MCF 10A (cell line): ENCODE results near the gene FCHSD2. TPM values are rescaled to one million over a fixed set of nuclear protein-coding genes. Genes with fewer than 3 reads are reported as not detected.

Experiments used
- BruUV-seq: library from RNA; stranded (reverse); fragments of 400-500 nt; replicated peaks from 2 replicates; lab custom pipeline; 2021; lab: Mats Ljungman, UMichigan
- CTCF ChIA-PET: fragments of 300-600 bp; sonication (Branson Sonifier 250); formaldehyde crosslinking; extraction: SDS; loops from one replicate; lab custom pipeline; 2021; ENCODE audit warnings: antibody characterized with exemption, inconsistent platforms; lab: Yijun Ruan, JAX
- POLR2A ChIA-PET: fragments of 300-600, 350-650 bp; sonication (Branson Sonifier 250); formaldehyde crosslinking; extraction: SDS; loops from one replicate; lab custom pipeline; 2020; ENCODE audit warnings: antibody characterized with exemption, inconsistent platforms; lab: Yijun Ruan, JAX
- DNase-seq: peaks from one replicate; pipeline ENCODE4 v3.0.0-alpha.2; 2018; ENCODE audit not compliant: unreplicated experiment
- H3K27ac Mint-ChIP-seq: one replicate; pipeline ENCODE4 v1.8.0; 2022; ENCODE audit warnings: mild to moderate bottlenecking, low read depth, mixed read lengths; ENCODE audit not compliant: unreplicated experiment
- H3K27me3 Mint-ChIP-seq: one replicate; pipeline ENCODE4 v1.8.0; 2022; ENCODE audit warnings: mixed read lengths; ENCODE audit not compliant: insufficient read depth, unreplicated experiment
- H3K36me3 Mint-ChIP-seq: one replicate; pipeline ENCODE4 v1.8.0; 2022; ENCODE audit warnings: mild to moderate bottlenecking, moderate library complexity, mixed read lengths; ENCODE audit not compliant: insufficient read depth, unreplicated experiment
- H3K4me1 Mint-ChIP-seq: one replicate; pipeline ENCODE4 v1.8.0; 2022; ENCODE audit warnings: mixed read lengths; ENCODE audit not compliant: insufficient read depth, unreplicated experiment
- H3K4me3 Mint-ChIP-seq: one replicate; pipeline ENCODE4 v1.8.0; 2022; ENCODE audit warnings: mild to moderate bottlenecking, moderate library complexity, mixed read lengths; ENCODE audit not compliant: unreplicated experiment
- H3K9me3 Mint-ChIP-seq: one replicate; pipeline ENCODE4 v1.8.0; 2022; ENCODE audit warnings: mixed read lengths; ENCODE audit not compliant: unreplicated experiment
- intact Hi-C: fragments of 100-400 bp; cut with micrococcal nuclease; formaldehyde crosslinking; loops from 2 replicates; pipeline ENCODE4 v1.14.1; 2022
- total RNA-seq: library from RNA; stranded (reverse); gene quantifications from 2 replicates; pipeline ENCODE4 v1.2.3, GENCODE V29; 2022
- TF ChIP-seq, protein P1 (sequence below): fragments of 200-600 bp; IDR thresholded peaks from one replicate; pipeline ENCODE4 v1.8.0; 2022; ENCODE audit warnings: antibody characterized with exemption, mild to moderate bottlenecking; ENCODE audit not compliant: unreplicated experiment

The FCHSD2 gene
- total RNA-seq, 1 experiment from 2014 or later, result 12.8 TPM

DNA sequence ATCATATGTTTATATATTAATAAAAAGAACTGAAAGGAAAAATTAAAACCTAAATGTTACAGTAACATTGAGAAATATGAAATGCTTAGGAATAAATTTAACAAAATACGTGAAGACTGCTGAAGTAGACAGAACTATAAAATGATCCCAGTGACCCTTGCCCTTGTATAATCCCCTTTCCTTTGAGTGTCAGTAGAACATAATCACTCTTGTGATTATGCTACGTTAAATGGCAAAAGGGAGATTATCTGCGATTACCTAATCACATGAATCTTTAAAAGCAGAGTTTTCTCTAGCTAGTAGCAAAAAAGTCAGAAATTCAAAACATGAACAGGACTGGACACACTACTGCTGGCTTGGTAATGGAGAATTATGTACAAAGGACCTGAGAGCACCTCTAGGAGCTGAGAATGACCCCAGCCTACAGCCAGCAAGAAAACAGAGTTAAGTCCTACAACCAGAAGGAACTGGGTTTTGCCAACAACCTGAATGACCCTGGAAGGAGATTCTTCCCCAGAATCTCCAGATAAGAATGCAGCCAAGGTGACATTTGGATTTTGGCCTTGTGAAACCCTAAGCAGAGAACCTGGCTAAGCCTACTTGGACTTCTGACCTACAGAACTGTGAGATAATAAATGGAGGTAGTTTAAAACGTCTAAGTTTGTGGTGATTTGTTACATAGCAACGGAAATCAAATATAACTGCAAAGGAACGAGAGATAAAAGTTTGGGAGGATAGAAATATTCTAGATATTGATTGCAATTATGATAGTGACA is 170.7 kb downstream of the FCHSD2 start:
- ChIA-PET CTCF (no interaction called here), POLR2A (no interaction called here)
- H3K36me3 Mint-ChIP-seq, result peaks cover 3% of the 10 kb centered on the region
- H3K4me3 Mint-ChIP-seq, result no peak overlapping the region
- no peaks in the 10 kb centered on the region for H3K27me3 Mint-ChIP-seq
- no peaks in the 10 kb centered on the region for H3K9me3 Mint-ChIP-seq
- H3K4me1 Mint-ChIP-seq, result peaks cover 40% of the 10 kb centered on the region
- TF ChIP-seq, protein P1, sequence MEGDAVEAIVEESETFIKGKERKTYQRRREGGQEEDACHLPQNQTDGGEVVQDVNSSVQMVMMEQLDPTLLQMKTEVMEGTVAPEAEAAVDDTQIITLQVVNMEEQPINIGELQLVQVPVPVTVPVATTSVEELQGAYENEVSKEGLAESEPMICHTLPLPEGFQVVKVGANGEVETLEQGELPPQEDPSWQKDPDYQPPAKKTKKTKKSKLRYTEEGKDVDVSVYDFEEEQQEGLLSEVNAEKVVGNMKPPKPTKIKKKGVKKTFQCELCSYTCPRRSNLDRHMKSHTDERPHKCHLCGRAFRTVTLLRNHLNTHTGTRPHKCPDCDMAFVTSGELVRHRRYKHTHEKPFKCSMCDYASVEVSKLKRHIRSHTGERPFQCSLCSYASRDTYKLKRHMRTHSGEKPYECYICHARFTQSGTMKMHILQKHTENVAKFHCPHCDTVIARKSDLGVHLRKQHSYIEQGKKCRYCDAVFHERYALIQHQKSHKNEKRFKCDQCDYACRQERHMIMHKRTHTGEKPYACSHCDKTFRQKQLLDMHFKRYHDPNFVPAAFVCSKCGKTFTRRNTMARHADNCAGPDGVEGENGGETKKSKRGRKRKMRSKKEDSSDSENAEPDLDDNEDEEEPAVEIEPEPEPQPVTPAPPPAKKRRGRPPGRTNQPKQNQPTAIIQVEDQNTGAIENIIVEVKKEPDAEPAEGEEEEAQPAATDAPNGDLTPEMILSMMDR, result no peak
- no peak for DNase-seq
- intact Hi-C loops, result no loop called here
- H3K27ac Mint-ChIP-seq, result no peak overlapping the region
- no TSS peak for BruUV-seq

DNA sequence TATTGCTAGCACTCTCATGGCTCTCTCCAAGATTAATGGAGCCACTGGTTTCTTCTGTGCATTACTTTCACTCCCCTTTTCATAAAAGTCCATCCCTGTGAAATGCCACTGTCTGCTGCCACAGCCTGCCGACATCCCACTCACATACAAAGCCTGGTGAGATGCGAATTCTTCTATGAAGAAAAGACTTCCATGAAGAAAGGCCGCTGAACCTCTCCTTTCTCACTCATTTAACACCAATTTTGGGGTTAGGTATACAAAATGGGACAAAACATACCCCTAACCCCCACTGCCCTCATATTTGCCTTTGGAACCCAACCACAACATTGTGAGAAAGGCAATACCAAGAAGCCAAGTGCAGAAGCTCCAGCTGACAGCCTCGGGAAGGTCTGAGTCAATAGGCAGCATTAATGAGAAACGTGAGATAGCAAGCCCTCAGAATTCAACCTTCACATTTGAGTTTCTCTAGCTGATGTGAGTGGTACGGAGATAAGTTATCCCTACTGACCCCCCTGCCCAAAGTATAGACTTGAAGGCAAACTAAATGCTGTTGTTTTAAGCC is 171.5 kb downstream of the FCHSD2 start:
- peaks cover 4% of the 10 kb centered on the region for H3K36me3 Mint-ChIP-seq
- TF ChIP-seq, protein P1, result no peak
- no peak overlapping the region for H3K27ac Mint-ChIP-seq
- H3K9me3 Mint-ChIP-seq, result no peaks in the 10 kb centered on the region
- POLR2A ChIA-PET, result interaction anchor here (1.0 kb wide), 1 partner anchor 9 kb away, joined by 3 read pairs; no protein-coding TSS in a partner anchor
- no peaks in the 10 kb centered on the region for H3K27me3 Mint-ChIP-seq
- H3K4me1 Mint-ChIP-seq, result peaks cover 36% of the 10 kb centered on the region
- CTCF ChIA-PET, result no interaction called here
- no peak for DNase-seq
- intact Hi-C loops, result no loop called here
- no peak overlapping the region for H3K4me3 Mint-ChIP-seq
- BruUV-seq, result no TSS peak

DNA sequence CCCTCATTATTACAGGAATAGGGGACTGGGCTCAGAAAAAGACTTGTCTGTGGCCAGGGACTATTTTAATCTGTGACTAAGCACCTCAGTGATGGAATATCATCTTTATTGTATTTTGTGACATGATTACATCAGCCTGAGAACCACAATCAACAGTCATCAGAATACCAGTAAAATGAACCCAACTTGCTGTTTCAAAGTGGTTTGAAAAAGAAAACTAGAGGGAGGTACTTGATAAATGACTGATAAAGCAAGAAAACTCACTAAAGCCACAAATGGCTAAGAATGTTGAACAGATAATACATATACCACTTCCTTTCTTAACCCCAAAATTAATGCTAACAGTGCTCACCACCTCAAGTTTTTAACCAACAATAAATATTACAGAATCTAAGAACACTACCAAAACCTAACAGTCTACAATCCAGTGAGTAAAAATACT is 172.2 kb downstream of the FCHSD2 start:
- CTCF ChIA-PET, result no interaction called here
- intact Hi-C loops, result no loop called here
- Mint-ChIP-seq H3K27ac (no peak overlapping the region), H3K36me3 (peaks cover 6% of the 10 kb centered on the region), H3K9me3 (no peaks in the 10 kb centered on the region), H3K4me3 (no peak overlapping the region), H3K4me1 (peaks cover 29% of the 10 kb centered on the region), H3K27me3 (no peaks in the 10 kb centered on the region)
- TF ChIP-seq, protein P1, result no peak
- POLR2A ChIA-PET, result interaction anchor here (1.0 kb wide), 1 partner anchor 8 kb away, joined by 3 read pairs; no protein-coding TSS in a partner anchor
- no TSS peak for BruUV-seq
- peak; percentile 27 for DNase-seq

DNA sequence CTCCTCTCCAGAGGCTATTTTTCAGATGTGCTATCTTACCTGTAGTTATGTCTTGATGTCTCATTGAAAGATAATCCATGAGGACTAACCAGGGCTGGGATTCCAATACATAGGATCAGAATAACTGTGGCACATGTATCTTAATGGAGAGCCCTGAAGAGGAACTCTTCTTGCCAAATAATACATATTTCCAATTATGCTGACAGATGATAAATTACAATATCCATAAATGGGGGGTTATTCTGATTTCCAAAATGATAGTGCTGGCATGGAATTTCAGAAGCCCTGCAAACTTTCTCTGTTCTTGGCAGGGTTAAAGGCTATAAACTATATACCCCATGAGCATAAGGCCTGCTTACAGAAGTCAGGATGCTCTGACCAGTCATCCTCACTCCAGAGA is 173.7 kb downstream of the FCHSD2 start:
- DNase-seq, result no peak
- Mint-ChIP-seq H3K9me3 (no peaks in the 10 kb centered on the region), H3K4me1 (peaks cover 26% of the 10 kb centered on the region), H3K4me3 (no peak overlapping the region), H3K27me3 (no peaks in the 10 kb centered on the region), H3K36me3 (peaks cover 6% of the 10 kb centered on the region), H3K27ac (no peak overlapping the region)
- intact Hi-C loops, result no loop called here
- POLR2A ChIA-PET, result interaction anchor here (0.5 kb wide), 3 partner anchors 17 to 1342 kb away, joined by 3 to 6 read pairs (median 4); no protein-coding TSS in a partner anchor
- CTCF ChIA-PET, result no interaction called here
- BruUV-seq, result no TSS peak
- TF ChIP-seq, protein P1, result no peak
